H9 (cell line): ENCODE measurements around the gene AP5M1. TPM values are rescaled to one million over a fixed set of nuclear protein-coding genes. Genes with fewer than 3 reads are reported as not detected.

Source experiments
- DNase-seq: peaks from one replicate; pipeline ENCODE4 v3.0.0-alpha.2; 2017
- H2AFZ ChIP-seq: one replicate; pipeline ENCODE4 v1.6.1; 2013; ENCODE audit warnings: mild to moderate bottlenecking, low read length, control low read depth, moderate library complexity
- H2AK5ac ChIP-seq: 2 replicates; pipeline ENCODE4 v1.6.1; 2013; ENCODE audit warnings: low read length, control low read depth, mixed read lengths; ENCODE audit not compliant: insufficient read length
- H2BK120ac ChIP-seq: one replicate; pipeline ENCODE4 v1.6.1; 2013; ENCODE audit warnings: low read depth, mild to moderate bottlenecking, low read length, control low read depth, inconsistent platforms; ENCODE audit not compliant: poor library complexity, severe bottlenecking
- H2BK12ac ChIP-seq: 2 replicates; pipeline ENCODE4 v1.6.1; 2013; ENCODE audit warnings: low read length, control low read depth, mixed read lengths, low read depth; ENCODE audit not compliant: insufficient read length
- H2BK15ac ChIP-seq: 2 replicates; pipeline ENCODE4 v1.6.1; 2013; ENCODE audit warnings: low read depth, low read length, control low read depth
- H2BK20ac ChIP-seq: one replicate; pipeline ENCODE4 v1.6.1; 2013; ENCODE audit warnings: low read depth, mild to moderate bottlenecking, low read length, control low read depth, inconsistent platforms; ENCODE audit not compliant: poor library complexity, severe bottlenecking
- H2BK5ac ChIP-seq: 2 replicates; pipeline ENCODE4 v1.6.1; 2013; ENCODE audit warnings: low read length, control low read depth, mixed read lengths; ENCODE audit not compliant: insufficient read length
- H3K14ac ChIP-seq: 2 replicates; pipeline ENCODE4 v1.6.1; 2013; ENCODE audit warnings: low read length, control low read depth; ENCODE audit not compliant: insufficient read depth
- H3K18ac ChIP-seq: 2 replicates; pipeline ENCODE4 v1.6.1; 2013; ENCODE audit warnings: low read depth, mild to moderate bottlenecking, mixed read lengths, low read length, control low read depth; ENCODE audit not compliant: insufficient read length
- H3K23ac ChIP-seq: 2 replicates; pipeline ENCODE4 v1.6.1; 2013; ENCODE audit warnings: low read length, control low read depth, mixed read lengths, low read depth; ENCODE audit not compliant: insufficient read length
- H3K23me2 ChIP-seq: 2 replicates; pipeline ENCODE4 v1.6.1; 2013; ENCODE audit warnings: low read depth, mild to moderate bottlenecking, mixed read lengths, low read length, control low read depth; ENCODE audit not compliant: insufficient read length, poor library complexity, severe bottlenecking
- H3K27ac ChIP-seq: 2 replicates; pipeline ENCODE4 v1.5.1; 2013; ENCODE audit warnings: low read length, control low read depth, mixed read lengths, low read depth; ENCODE audit not compliant: insufficient read length
- H3K27me3 ChIP-seq: 2 replicates; pipeline ENCODE4 v1.6.1; 2013; ENCODE audit warnings: low read length, control low read depth, inconsistent platforms; ENCODE audit not compliant: insufficient read depth
- H3K4ac ChIP-seq: 2 replicates; pipeline ENCODE4 v1.6.1; 2013; ENCODE audit warnings: low read depth, mild to moderate bottlenecking, control low read depth, inconsistent platforms, low read length, moderate library complexity
- H3K4me1 ChIP-seq: 2 replicates; pipeline ENCODE4 v1.6.1; 2013; ENCODE audit warnings: low read length, control low read depth, inconsistent platforms; ENCODE audit not compliant: insufficient read depth
- H3K4me2 ChIP-seq: 2 replicates; pipeline ENCODE4 v1.6.1; 2013; ENCODE audit warnings: low read length, control low read depth, mixed read lengths; ENCODE audit not compliant: insufficient read length, insufficient read depth
- H3K56ac ChIP-seq: 2 replicates; pipeline ENCODE4 v1.6.1; 2013; ENCODE audit warnings: low read depth, mild to moderate bottlenecking, mixed read lengths, low read length, control low read depth; ENCODE audit not compliant: insufficient read length
- H3K79me1 ChIP-seq: 2 replicates; pipeline ENCODE4 v1.6.1; 2013; ENCODE audit warnings: low read depth, mild to moderate bottlenecking, moderate library complexity, low read length, control low read depth, inconsistent platforms; ENCODE audit not compliant: insufficient read depth, poor library complexity, severe bottlenecking
- H3K79me2 ChIP-seq: 2 replicates; pipeline ENCODE4 v1.6.1; 2013; ENCODE audit warnings: low read length, control low read depth, inconsistent platforms; ENCODE audit not compliant: insufficient read depth
- H3K9ac ChIP-seq: 2 replicates; pipeline ENCODE4 v1.6.1; 2013; ENCODE audit warnings: low read length, control low read depth, mixed read lengths; ENCODE audit not compliant: insufficient read length; ENCODE audit errors: extremely low read depth
- H3K9me3 ChIP-seq: one replicate; pipeline ENCODE4 v1.6.1; 2013; ENCODE audit warnings: low read depth, low read length, inconsistent platforms; ENCODE audit not compliant: control insufficient read depth
- H3T11ph ChIP-seq: one replicate; pipeline ENCODE4 v1.6.1; 2013; ENCODE audit warnings: mild to moderate bottlenecking, low read length, control low read depth, inconsistent platforms
- H4K20me1 ChIP-seq: one replicate; pipeline ENCODE4 v1.6.1; 2013; ENCODE audit not compliant: control insufficient read depth, insufficient read length, insufficient read depth
- H4K5ac ChIP-seq: 2 replicates; pipeline ENCODE4 v1.6.1; 2013; ENCODE audit warnings: low read depth, mild to moderate bottlenecking, mixed read lengths, low read length, control low read depth; ENCODE audit not compliant: insufficient read length
- H4K8ac ChIP-seq: replicated peaks from 2 replicates; pipeline ENCODE4 v1.6.1; 2013; ENCODE audit warnings: low read length, control low read depth, mixed read lengths, low read depth; ENCODE audit not compliant: insufficient read length
- H4K91ac ChIP-seq: 2 replicates; pipeline ENCODE4 v1.6.1; 2013; ENCODE audit warnings: low read depth, mild to moderate bottlenecking, moderate library complexity, mixed read lengths, low read length, control low read depth; ENCODE audit not compliant: insufficient read length
- H3K27ac Mint-ChIP-seq, 3 experiments: 2 replicates in 2 of 3; 3 replicates in 1 of 3; pipeline ENCODE4 v1.8.0; 2020 to 2021; ENCODE audit warnings: mixed read lengths in 3 of 3, mild to moderate bottlenecking in 1 of 3, moderate library complexity in 1 of 3
- H3K27me3 Mint-ChIP-seq: 2 replicates; pipeline ENCODE4 v1.8.0; 2021; ENCODE audit warnings: low read depth, mild to moderate bottlenecking, moderate library complexity, mixed read lengths
- H3K36me3 Mint-ChIP-seq, 3 experiments: 2 replicates in 2 of 3; 3 replicates in 1 of 3; pipeline ENCODE4 v1.8.0; 2020 to 2021; ENCODE audit warnings: low read depth in 3 of 3, mixed read lengths in 3 of 3; ENCODE audit not compliant: insufficient read depth in 1 of 3
- H3K4me1 Mint-ChIP-seq, 2 experiments: 2 replicates each; pipeline ENCODE4 v1.8.0; 2020; ENCODE audit warnings: mixed read lengths in 2 of 2
- H3K4me3 Mint-ChIP-seq, 2 experiments: 2 replicates in 1 of 2; 3 replicates in 1 of 2; pipeline ENCODE4 v1.8.0; 2020 to 2021; ENCODE audit warnings: mild to moderate bottlenecking in 2 of 2, mixed read lengths in 2 of 2, moderate library complexity in 1 of 2
- H3K9me3 Mint-ChIP-seq, 2 experiments: 2 replicates in 1 of 2; 3 replicates in 1 of 2; pipeline ENCODE4 v1.8.0; 2020; ENCODE audit warnings: mild to moderate bottlenecking in 2 of 2, mixed read lengths in 2 of 2, moderate library complexity in 1 of 2
- CTCF ChIP-seq: fragments of 200-600 bp; sonication (generic); conservative IDR thresholded peaks from 3 replicates; pipeline ENCODE4 v1.8.0; 2021; ENCODE audit warnings: antibody characterized with exemption, mild to moderate bottlenecking
- WGBS: extraction: QIAGEN DNeasy Blood & Tissue Kit; methylation state at CpG from one replicate; pipeline ENCODE4 v1.1.7; 2013; ENCODE audit warnings: missing lambda C conversion rate, low lambda C conversion rate, mixed read lengths; ENCODE audit not compliant: insufficient read length; ENCODE audit errors: extremely low coverage; 5-methylcytosine and 5-hydroxymethylcytosine counted together
- total RNA-seq: library from RNA; stranded (reverse); gene quantifications from 2 replicates; pipeline ENCODE4 v1.2.1, GENCODE V29; 2021

Gene AP5M1
- total RNA-seq, 1 experiment from 2014 or later, result 42.6 TPM

GRCh38 chr14:57290751-57291150 is 22.0 kb downstream of the AP5M1 start:
- Histone ChIP-seq H2AFZ (no peak overlapping the region), H3K79me1 (no peaks in the 10 kb centered on the region), H3T11ph (no peak overlapping the region), H3K56ac (no peak overlapping the region), H2BK15ac (no peak overlapping the region), H4K20me1 (no peaks in the 10 kb centered on the region), H3K4me1 (no peaks in the 10 kb centered on the region; the same call in 1 of the 2 replicates), H4K8ac (no peak overlapping the region), H3K27ac (no peak overlapping the region), H3K23me2 (no peaks in the 10 kb centered on the region), H4K91ac (no peak overlapping the region), H3K79me2 (no peaks in the 10 kb centered on the region), H3K9ac (no peak overlapping the region), H4K5ac (no peak overlapping the region), H2BK120ac (no peak overlapping the region), H3K4me2 (no peak overlapping the region), H3K23ac (no peak overlapping the region), H2BK12ac (no peak overlapping the region), H3K4ac (no peak overlapping the region), H3K9me3 (no peaks in the 10 kb centered on the region), H2BK5ac (no peak overlapping the region), H3K27me3 (no peaks in the 10 kb centered on the region), H2AK5ac (no peak overlapping the region), H3K18ac (no peak overlapping the region), H2BK20ac (no peak overlapping the region), H3K14ac (no peak overlapping the region)
- no peak overlapping the region for H3K4me3 Mint-ChIP-seq
- H3K4me1 Mint-ChIP-seq, result peaks cover 5 to 11% of the 10 kb centered on the region in 2 experiments; a peak in 2 of 4 replicates
- no peak for TF ChIP-seq CTCF
- H3K27ac Mint-ChIP-seq, result no peak overlapping the region
- no peaks in the 10 kb centered on the region for H3K27me3 Mint-ChIP-seq
- H3K36me3 Mint-ChIP-seq, result peaks cover 0 to 11% (median 0%) of the 10 kb centered on the region in 3 experiments; a peak in 3 of 7 replicates
- no peaks in the 10 kb centered on the region for H3K9me3 Mint-ChIP-seq
- no CpG with 5 or more reads among the region's 5 CpGs for WGBS
- DNase-seq, result no peak
